SK-N-SH treated with all-trans-retinoic acid at 6 μM for 48 hours (cell line): ENCODE data around the gene CNOT10.

Source experiments
- ARNTL ChIP-seq: fragments of 450-650 bp; formaldehyde crosslinking; IDR thresholded peaks from 2 replicates; pipeline ENCODE4 v1.5.0; 2020; ENCODE audit warnings: low read depth, mild to moderate bottlenecking, moderate library complexity, borderline replicate concordance
- CSDC2 ChIP-seq: fragments of 250-450 bp; sonication (Bioruptor Pico); IDR thresholded peaks from 2 replicates; pipeline ENCODE4 v1.5.0; 2020; ENCODE audit warnings: mild to moderate bottlenecking, moderate library complexity
- CSRNP3 ChIP-seq: fragments of 250-450 bp; sonication (Bioruptor Pico); IDR thresholded peaks from 2 replicates; pipeline ENCODE4 v1.5.1; 2021; ENCODE audit warnings: mild to moderate bottlenecking, moderate library complexity
- ESRRG ChIP-seq: fragments of 250-450 bp; sonication (Bioruptor Pico); IDR thresholded peaks from 2 replicates; pipeline ENCODE4 v1.6.1; 2021; ENCODE audit warnings: mild to moderate bottlenecking
- ISL1 ChIP-seq: fragments of 250-450 bp; sonication (Bioruptor Pico); IDR thresholded peaks from 2 replicates; pipeline ENCODE4 v2.1.2; 2022; ENCODE audit warnings: mild to moderate bottlenecking, moderate library complexity
- PATZ1 ChIP-seq: fragments of 250-450 bp; sonication (Bioruptor Pico); IDR thresholded peaks from 2 replicates; pipeline ENCODE4 v1.8.0; 2020; ENCODE audit warnings: mild to moderate bottlenecking, moderate library complexity, borderline replicate concordance
- RARB ChIP-seq: fragments of 250-450 bp; sonication (Bioruptor Pico); IDR thresholded peaks from 2 replicates; pipeline ENCODE4 v1.8.0; 2021; ENCODE audit warnings: mild to moderate bottlenecking, moderate library complexity
- ZFP30 ChIP-seq: fragments of 450-650 bp; formaldehyde crosslinking; IDR thresholded peaks from 2 replicates; pipeline ENCODE4 v1.5.0; 2022; ENCODE audit warnings: mild to moderate bottlenecking, moderate library complexity
- ZNF8 ChIP-seq: fragments of 450-650 bp; formaldehyde crosslinking; IDR thresholded peaks from 2 replicates; pipeline ENCODE4 v1.5.0; 2020; ENCODE audit warnings: mild to moderate bottlenecking, moderate library complexity
- TF ChIP-seq, protein P1 (sequence below): fragments of 250-450 bp; sonication (Bioruptor Pico); IDR thresholded peaks from 2 replicates; pipeline ENCODE4 v1.8.0; 2021; ENCODE audit warnings: low read depth, mild to moderate bottlenecking, moderate library complexity, borderline replicate concordance
- TF ChIP-seq, protein P2 (sequence below): fragments of 250-450 bp; sonication (Bioruptor Pico); IDR thresholded peaks from 2 replicates; pipeline ENCODE4 v1.5.1; 2020; ENCODE audit warnings: low read depth, mild to moderate bottlenecking, moderate library complexity

DNA sequence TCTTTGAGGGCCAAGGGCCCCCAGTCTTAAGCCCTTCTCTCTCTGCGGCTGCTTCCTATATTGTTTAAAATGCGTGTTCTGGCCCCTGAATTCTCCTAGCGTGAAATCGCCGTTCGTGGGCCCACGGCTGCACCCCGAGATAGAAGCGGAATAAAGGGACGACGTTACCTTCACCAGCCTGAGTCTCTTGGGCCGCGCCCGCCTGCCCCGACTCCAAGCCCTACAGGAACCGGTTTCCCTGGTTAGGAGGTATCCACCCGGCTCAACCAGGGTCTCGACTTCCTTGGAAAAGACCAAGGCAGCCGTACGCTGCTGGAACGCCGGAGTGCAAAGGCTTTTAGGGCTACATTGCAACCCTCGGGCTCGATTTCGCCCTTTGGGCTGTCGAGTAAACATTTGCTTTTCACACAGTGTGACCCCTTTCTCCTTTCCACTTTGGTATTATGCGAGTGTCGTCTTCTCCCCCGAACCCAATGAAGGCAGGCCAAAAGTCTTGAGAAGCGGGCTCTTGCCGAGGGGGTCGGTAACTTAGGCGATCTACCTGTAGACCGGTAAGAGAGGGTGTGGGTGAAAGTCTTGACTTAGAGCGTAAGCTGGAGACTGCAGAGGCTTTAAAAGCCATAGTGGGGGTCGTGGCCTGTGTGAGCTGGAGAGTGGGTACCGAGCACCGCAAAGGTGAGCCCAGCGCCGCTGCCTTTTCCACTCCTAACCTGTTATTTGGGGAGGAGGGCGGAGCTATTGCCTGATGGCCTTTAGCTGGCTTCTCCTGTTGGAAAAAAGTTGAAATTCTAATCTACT, 134.8 kb downstream of the CNOT10 start:
- TF ChIP-seq ISL1 (CRISPR knock-in tag) = no peak
- TF ChIP-seq ARNTL (CRISPR knock-in tag) = no peak
- no peak for TF ChIP-seq ZNF8 (CRISPR knock-in tag)
- TF ChIP-seq ESRRG (CRISPR knock-in tag) = no peak
- TF ChIP-seq, protein P1, sequence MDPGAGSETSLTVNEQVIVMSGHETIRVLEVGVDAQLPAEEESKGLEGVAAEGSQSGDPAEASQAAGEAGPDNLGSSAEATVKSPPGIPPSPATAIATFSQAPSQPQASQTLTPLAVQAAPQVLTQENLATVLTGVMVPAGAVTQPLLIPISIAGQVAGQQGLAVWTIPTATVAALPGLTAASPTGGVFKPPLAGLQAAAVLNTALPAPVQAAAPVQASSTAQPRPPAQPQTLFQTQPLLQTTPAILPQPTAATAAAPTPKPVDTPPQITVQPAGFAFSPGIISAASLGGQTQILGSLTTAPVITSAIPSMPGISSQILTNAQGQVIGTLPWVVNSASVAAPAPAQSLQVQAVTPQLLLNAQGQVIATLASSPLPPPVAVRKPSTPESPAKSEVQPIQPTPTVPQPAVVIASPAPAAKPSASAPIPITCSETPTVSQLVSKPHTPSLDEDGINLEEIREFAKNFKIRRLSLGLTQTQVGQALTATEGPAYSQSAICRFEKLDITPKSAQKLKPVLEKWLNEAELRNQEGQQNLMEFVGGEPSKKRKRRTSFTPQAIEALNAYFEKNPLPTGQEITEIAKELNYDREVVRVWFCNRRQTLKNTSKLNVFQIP (CRISPR knock-in tag) = no peak
- TF ChIP-seq ZFP30 (CRISPR knock-in tag) = no peak
- no peak for TF ChIP-seq CSDC2 (CRISPR knock-in tag)
- TF ChIP-seq RARB (CRISPR knock-in tag) = no peak
- TF ChIP-seq CSRNP3 (CRISPR knock-in tag) = no peak
- TF ChIP-seq PATZ1 (CRISPR knock-in tag) = no peak
- TF ChIP-seq, protein P2, sequence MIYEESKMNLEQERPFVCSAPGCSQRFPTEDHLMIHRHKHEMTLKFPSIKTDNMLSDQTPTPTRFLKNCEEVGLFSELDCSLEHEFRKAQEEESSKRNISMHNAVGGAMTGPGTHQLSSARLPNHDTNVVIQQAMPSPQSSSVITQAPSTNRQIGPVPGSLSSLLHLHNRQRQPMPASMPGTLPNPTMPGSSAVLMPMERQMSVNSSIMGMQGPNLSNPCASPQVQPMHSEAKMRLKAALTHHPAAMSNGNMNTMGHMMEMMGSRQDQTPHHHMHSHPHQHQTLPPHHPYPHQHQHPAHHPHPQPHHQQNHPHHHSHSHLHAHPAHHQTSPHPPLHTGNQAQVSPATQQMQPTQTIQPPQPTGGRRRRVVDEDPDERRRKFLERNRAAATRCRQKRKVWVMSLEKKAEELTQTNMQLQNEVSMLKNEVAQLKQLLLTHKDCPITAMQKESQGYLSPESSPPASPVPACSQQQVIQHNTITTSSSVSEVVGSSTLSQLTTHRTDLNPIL (CRISPR knock-in tag) = no peak
